GM21529 (cell line): ENCODE data around the gene SCLY.
A peak's percentile ranks its signal among the peaks of the same experiment; 100 is the strongest.
"Not testable (repeated sequence)": the region's sequence is repeated elsewhere in the genome, so short reads cannot be mapped to it uniquely, and the experiment has no call there.

Experiments used
- ATAC-seq: cut with Tn5 transposase; IDR thresholded peaks from one replicate; pipeline ENCODE4 v1.9.1; 2021; ENCODE audit not compliant: unreplicated experiment

The SCLY gene

GRCh38 chr2:238060542-238061314, at the start of gene SCLY:
Gene SCLY (plus strand): TSS chr2:238061001. CDS start chr2:238061055, 54 bp downstream.
- peak; percentile 88 for ATAC-seq

- ATAC-seq: no peak
Observed at GRCh38 chr2:238013806-238014205, 47.0 kb upstream of the SCLY start.

- ATAC-seq: no peak
Observed at GRCh38 chr2:238015705-238016104, 45.1 kb upstream of the SCLY start.

GRCh38 chr2:238016526-238016925, 44.3 kb upstream of the SCLY start:
- ATAC-seq: no peak

GRCh38 chr2:238019962-238020361, 40.8 kb upstream of the SCLY start:
- ATAC-seq: no peak

GRCh38 chr2:238020816-238021215, 40.0 kb upstream of the SCLY start:
- ATAC-seq: no peak

- ATAC-seq: no peak
Observed at GRCh38 chr2:238021327-238021726, 39.5 kb upstream of the SCLY start.

GRCh38 chr2:238022594-238023157, 38.1 kb upstream of the SCLY start:
- ATAC-seq: no peak

- no peak for ATAC-seq
Observed at GRCh38 chr2:238023608-238024007, 37.2 kb upstream of the SCLY start.

GRCh38 chr2:238024986-238025385, 35.8 kb upstream of the SCLY start:
- ATAC-seq: no peak

GRCh38 chr2:238025741-238026360, 35.0 kb upstream of the SCLY start:
- no peak for ATAC-seq

- ATAC-seq: no peak
Observed at GRCh38 chr2:238027058-238027457, 33.7 kb upstream of the SCLY start.

- no peak for ATAC-seq
Observed at GRCh38 chr2:238027591-238028415, 33.0 kb upstream of the SCLY start.

GRCh38 chr2:238029853-238030252, 30.9 kb upstream of the SCLY start:
- ATAC-seq: no peak

GRCh38 chr2:238030422-238031155, 30.2 kb upstream of the SCLY start:
- ATAC-seq: no peak

GRCh38 chr2:238031751-238032150, 29.1 kb upstream of the SCLY start:
- ATAC-seq: no peak

- no peak for ATAC-seq
Observed at GRCh38 chr2:238032755-238033337, 28.0 kb upstream of the SCLY start.

GRCh38 chr2:238033991-238034390, 26.8 kb upstream of the SCLY start:
- ATAC-seq: not testable (repeated sequence)

GRCh38 chr2:238038203-238038602, 22.6 kb upstream of the SCLY start:
- ATAC-seq: no peak

- ATAC-seq: no peak
Observed at GRCh38 chr2:238039151-238039550, 21.6 kb upstream of the SCLY start.
